Astrocyte (in vitro differentiated cells and primary cell): ENCODE measurements around the gene PCDHGA5. TPM values are rescaled to one million over a fixed set of nuclear protein-coding genes. Genes with fewer than 3 reads are reported as not detected.

Experiments
- DNase-seq: peaks from one replicate; pipeline ENCODE4 v3.0.0-alpha.2; 2010; ENCODE audit warnings: low read depth
- FAIRE-seq: peaks from 2 replicates; lab custom pipeline; 2011; peaks lifted over from hg19 to GRCh38; lab: Jason Lieb, UNC
- H2AFZ ChIP-seq: 2 replicates; pipeline ENCODE4 v1.6.0; 2012; ENCODE audit warnings: low read depth, low read length, inconsistent platforms
- H3K27ac ChIP-seq: 2 replicates; pipeline ENCODE4 v1.5.1; 2011; ENCODE audit warnings: low read depth, low read length, inconsistent platforms
- H3K27me3 ChIP-seq: 2 replicates; pipeline ENCODE4 v1.6.0; 2011; ENCODE audit warnings: low read length, inconsistent platforms; ENCODE audit not compliant: insufficient read depth
- H3K36me3 ChIP-seq: 2 replicates; pipeline ENCODE4 v1.5.1; 2011; ENCODE audit warnings: low read length, inconsistent platforms; ENCODE audit not compliant: insufficient read depth
- H3K4me1 ChIP-seq: 2 replicates; pipeline ENCODE4 v1.5.1; 2011; ENCODE audit warnings: low read length, inconsistent platforms; ENCODE audit not compliant: insufficient read depth
- H3K4me2 ChIP-seq: 2 replicates; pipeline ENCODE4 v1.6.0; 2012; ENCODE audit warnings: low read length, inconsistent platforms
- H3K4me3 ChIP-seq: 2 replicates; pipeline ENCODE4 v1.5.1; 2011; ENCODE audit warnings: low read depth, mild to moderate bottlenecking, low read length, inconsistent platforms; ENCODE audit not compliant: insufficient read depth
- H3K79me2 ChIP-seq: 2 replicates; pipeline ENCODE4 v1.6.0; 2012; ENCODE audit warnings: mild to moderate bottlenecking, low read length, inconsistent platforms; ENCODE audit not compliant: insufficient read depth
- H3K9ac ChIP-seq: 2 replicates; pipeline ENCODE4 v1.6.0; 2012; ENCODE audit warnings: mild to moderate bottlenecking, low read length, inconsistent platforms
- H3K9me3 ChIP-seq: 2 replicates; pipeline ENCODE4 v1.5.1; 2012; ENCODE audit warnings: low read depth, mild to moderate bottlenecking, low read length, inconsistent platforms; ENCODE audit not compliant: insufficient read depth
- H4K20me1 ChIP-seq: 2 replicates; pipeline ENCODE4 v1.6.0; 2012; ENCODE audit warnings: low read length, inconsistent platforms; ENCODE audit not compliant: insufficient read depth
- H3K27ac Mint-ChIP-seq: one replicate; pipeline ENCODE4 v1.8.0; 2021; ENCODE audit warnings: mild to moderate bottlenecking, mixed read lengths; ENCODE audit not compliant: unreplicated experiment
- H3K27me3 Mint-ChIP-seq: one replicate; pipeline ENCODE4 v1.8.0; 2021; ENCODE audit warnings: low read depth, mixed read lengths; ENCODE audit not compliant: unreplicated experiment
- H3K36me3 Mint-ChIP-seq: one replicate; pipeline ENCODE4 v1.8.0; 2021; ENCODE audit warnings: low read depth, mixed read lengths; ENCODE audit not compliant: unreplicated experiment
- H3K4me1 Mint-ChIP-seq: one replicate; pipeline ENCODE4 v1.8.0; 2021; ENCODE audit warnings: low read depth, mixed read lengths; ENCODE audit not compliant: unreplicated experiment
- H3K4me3 Mint-ChIP-seq: one replicate; pipeline ENCODE4 v1.8.0; 2021; ENCODE audit warnings: mild to moderate bottlenecking, moderate library complexity, mixed read lengths; ENCODE audit not compliant: unreplicated experiment
- H3K9me3 Mint-ChIP-seq: one replicate; pipeline ENCODE4 v1.8.0; 2021; ENCODE audit warnings: mild to moderate bottlenecking, mixed read lengths; ENCODE audit not compliant: unreplicated experiment
- EZH2 ChIP-seq: IDR thresholded peaks from 2 replicates; pipeline ENCODE4 v1.6.1; 2012; ENCODE audit warnings: mild to moderate bottlenecking, low read length, inconsistent platforms; ENCODE audit not compliant: insufficient read depth
- total RNA-seq: library from RNA; stranded (reverse); gene quantifications from 2 replicates; pipeline ENCODE4 v1.2.1, GENCODE V29; 2021
- TF ChIP-seq, protein P1 (sequence below): IDR thresholded peaks from 2 replicates; pipeline ENCODE4 v1.5.1; 2011; ENCODE audit warnings: low read depth, mild to moderate bottlenecking, inconsistent platforms, low read length, moderate library complexity; ENCODE audit not compliant: insufficient read depth

The PCDHGA5 gene
- total RNA-seq, 1 donor from 2014 or later = 0.30 TPM

DNA sequence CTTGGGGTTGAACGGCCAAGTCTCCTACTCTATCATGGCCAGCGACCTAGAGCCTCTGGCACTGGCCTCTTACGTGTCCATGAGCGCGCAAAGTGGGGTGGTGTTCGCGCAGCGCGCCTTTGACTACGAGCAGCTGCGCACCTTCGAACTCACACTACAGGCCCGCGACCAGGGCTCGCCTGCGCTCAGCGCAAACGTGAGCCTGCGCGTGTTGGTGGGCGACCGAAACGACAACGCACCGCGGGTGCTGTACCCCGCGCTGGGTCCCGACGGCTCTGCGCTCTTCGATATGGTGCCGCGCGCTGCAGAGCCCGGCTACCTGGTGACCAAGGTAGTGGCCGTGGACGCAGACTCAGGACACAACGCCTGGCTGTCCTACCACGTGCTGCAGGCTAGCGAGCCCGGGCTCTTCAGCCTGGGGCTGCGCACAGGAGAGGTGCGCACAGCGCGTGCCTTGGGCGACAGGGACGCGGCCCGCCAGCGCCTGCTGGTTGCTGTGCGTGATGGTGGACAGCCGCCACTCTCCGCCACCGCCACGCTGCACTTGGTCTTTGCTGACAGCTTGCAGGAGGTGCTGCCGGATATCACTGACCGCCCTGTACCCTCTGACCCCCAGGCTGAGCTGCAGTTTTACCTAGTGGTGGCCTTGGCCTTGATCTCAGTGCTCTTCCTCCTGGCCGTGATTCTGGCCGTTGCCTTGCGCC is 35.7 kb downstream of the PCDHGA5 start:
- no peak overlapping the region for H3K9ac ChIP-seq
- peaks cover 5% of the 10 kb centered on the region for H3K79me2 ChIP-seq
- H3K27ac Mint-ChIP-seq = no peak overlapping the region
- H3K4me2 ChIP-seq = peak overlapping the region; percentile 31
- H3K9me3 Mint-ChIP-seq = peaks cover 20% of the 10 kb centered on the region
- no peaks in the 10 kb centered on the region for H3K4me1 ChIP-seq
- H3K9me3 ChIP-seq = peaks cover 44% of the 10 kb centered on the region
- no peak overlapping the region for H3K4me3 Mint-ChIP-seq
- FAIRE-seq (no peak), DNase-seq (no peak)
- H3K27ac ChIP-seq = no peak overlapping the region
- no peaks in the 10 kb centered on the region for H3K36me3 ChIP-seq
- no peaks in the 10 kb centered on the region for H3K27me3 Mint-ChIP-seq
- H3K4me3 ChIP-seq = no peak overlapping the region
- no peaks in the 10 kb centered on the region for H3K4me1 Mint-ChIP-seq
- H2AFZ ChIP-seq = no peak overlapping the region
- peaks cover 20% of the 10 kb centered on the region for H3K36me3 Mint-ChIP-seq
- no peaks in the 10 kb centered on the region for H3K27me3 ChIP-seq
- TF ChIP-seq EZH2 = no peak
- TF ChIP-seq, protein P1, sequence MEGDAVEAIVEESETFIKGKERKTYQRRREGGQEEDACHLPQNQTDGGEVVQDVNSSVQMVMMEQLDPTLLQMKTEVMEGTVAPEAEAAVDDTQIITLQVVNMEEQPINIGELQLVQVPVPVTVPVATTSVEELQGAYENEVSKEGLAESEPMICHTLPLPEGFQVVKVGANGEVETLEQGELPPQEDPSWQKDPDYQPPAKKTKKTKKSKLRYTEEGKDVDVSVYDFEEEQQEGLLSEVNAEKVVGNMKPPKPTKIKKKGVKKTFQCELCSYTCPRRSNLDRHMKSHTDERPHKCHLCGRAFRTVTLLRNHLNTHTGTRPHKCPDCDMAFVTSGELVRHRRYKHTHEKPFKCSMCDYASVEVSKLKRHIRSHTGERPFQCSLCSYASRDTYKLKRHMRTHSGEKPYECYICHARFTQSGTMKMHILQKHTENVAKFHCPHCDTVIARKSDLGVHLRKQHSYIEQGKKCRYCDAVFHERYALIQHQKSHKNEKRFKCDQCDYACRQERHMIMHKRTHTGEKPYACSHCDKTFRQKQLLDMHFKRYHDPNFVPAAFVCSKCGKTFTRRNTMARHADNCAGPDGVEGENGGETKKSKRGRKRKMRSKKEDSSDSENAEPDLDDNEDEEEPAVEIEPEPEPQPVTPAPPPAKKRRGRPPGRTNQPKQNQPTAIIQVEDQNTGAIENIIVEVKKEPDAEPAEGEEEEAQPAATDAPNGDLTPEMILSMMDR = no peak
- no peaks in the 10 kb centered on the region for H4K20me1 ChIP-seq

DNA sequence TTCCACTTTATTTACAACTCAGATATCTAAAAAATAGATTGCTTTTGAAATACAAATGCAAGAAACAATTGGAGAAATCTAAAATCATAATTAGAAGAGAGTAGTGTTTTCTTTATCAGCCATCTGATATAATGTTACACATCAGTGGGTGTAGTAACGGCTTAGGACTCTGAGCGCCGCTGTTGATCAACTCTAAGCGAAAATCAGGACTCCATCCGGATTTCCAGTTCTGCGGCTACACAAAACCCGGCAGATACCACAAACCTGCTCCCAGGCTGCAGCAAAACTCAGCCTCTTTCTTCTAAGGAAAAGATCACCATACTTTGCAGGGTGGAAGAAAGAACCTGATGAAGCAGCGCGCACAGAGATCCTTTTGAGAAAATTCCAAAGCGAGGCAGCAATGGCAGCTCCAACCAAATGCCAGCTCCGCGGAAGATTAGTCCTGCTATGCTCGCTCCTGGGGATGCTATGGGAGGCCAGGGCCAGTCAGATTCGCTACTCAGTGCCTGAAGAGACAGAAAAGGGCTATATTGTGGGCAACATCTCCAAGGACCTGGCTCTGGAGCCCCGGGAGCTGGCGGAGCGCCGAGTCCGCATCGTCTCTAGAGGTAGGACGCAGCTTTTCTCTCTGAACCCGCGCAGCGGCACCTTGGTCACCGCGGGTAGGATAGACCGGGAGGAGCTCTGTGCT is 38.7 kb downstream of the PCDHGA5 start, which contains the start of gene PCDHGA9:
PCDHGA9 (plus strand) TSS at position 226 of the 691 bp plus-strand sequence; CDS start at position 401, 175 bp downstream.
- Mint-ChIP-seq H3K9me3 (peaks cover 18% of the 10 kb centered on the region), H3K4me1 (no peaks in the 10 kb centered on the region), H3K36me3 (peaks cover 15% of the 10 kb centered on the region), H3K27ac (no peak within 1 kb of the TSS), H3K4me3 (no peak within 1 kb of the TSS), H3K27me3 (no peaks in the 10 kb centered on the region)
- H3K27ac ChIP-seq = no peak within 1 kb of the TSS
- H3K9me3 ChIP-seq = peaks cover 46% of the 10 kb centered on the region
- DNase-seq = no peak
- no peaks in the 10 kb centered on the region for H4K20me1 ChIP-seq
- no peaks in the 10 kb centered on the region for H3K4me1 ChIP-seq
- H3K27me3 ChIP-seq = no peaks in the 10 kb centered on the region
- H2AFZ ChIP-seq = peak within 1 kb of the TSS; percentile 13
- FAIRE-seq = no peak
- peaks cover 9% of the 10 kb centered on the region for H3K79me2 ChIP-seq
- H3K9ac ChIP-seq = peak within 1 kb of the TSS; percentile 2
- peak within 1 kb of the TSS; percentile 75 for H3K4me2 ChIP-seq
- TF ChIP-seq, protein P1 = peak; percentile 32
- TF ChIP-seq EZH2 = no peak
- H3K4me3 ChIP-seq = peak within 1 kb of the TSS; percentile 41
- H3K36me3 ChIP-seq = no peaks in the 10 kb centered on the region
